D721Med (cell line): ENCODE data around the gene GRIA4.

Source experiments
- DNase-seq: peaks from one replicate; pipeline ENCODE4 v3.0.0; 2011; ENCODE audit warnings: low spot score; ENCODE audit not compliant: insufficient read length
- FAIRE-seq: peaks from 2 replicates; lab custom pipeline; 2011; peaks lifted over from hg19 to GRCh38; lab: Jason Lieb, UNC
- TF ChIP-seq, protein P1 (sequence below): IDR thresholded peaks from 2 replicates; pipeline ENCODE4 v1.5.1; 2012; ENCODE audit warnings: mild to moderate bottlenecking, control low read depth; ENCODE audit not compliant: insufficient read depth; ENCODE audit errors: missing control alignments

Gene GRIA4

DNA sequence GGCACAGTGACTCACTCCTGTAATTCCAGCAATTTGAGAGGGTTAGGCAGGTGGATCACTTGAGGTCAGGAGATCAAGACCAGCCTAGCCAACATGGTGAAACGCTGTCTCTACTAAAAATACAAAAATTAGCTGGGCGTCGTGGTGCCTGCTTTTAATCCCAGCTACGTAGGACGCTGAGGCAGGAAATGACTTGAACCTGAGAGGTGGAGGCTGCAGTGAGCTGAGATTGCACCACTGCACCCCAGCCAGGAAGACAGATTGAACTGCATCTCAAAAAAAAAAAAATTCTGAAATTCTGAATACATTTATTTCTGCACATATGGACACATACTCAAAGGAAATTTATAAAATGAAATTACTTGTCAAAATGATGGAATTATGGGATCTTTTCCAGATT lies 103.2 kb downstream of the GRIA4 start:
- TF ChIP-seq, protein P1, sequence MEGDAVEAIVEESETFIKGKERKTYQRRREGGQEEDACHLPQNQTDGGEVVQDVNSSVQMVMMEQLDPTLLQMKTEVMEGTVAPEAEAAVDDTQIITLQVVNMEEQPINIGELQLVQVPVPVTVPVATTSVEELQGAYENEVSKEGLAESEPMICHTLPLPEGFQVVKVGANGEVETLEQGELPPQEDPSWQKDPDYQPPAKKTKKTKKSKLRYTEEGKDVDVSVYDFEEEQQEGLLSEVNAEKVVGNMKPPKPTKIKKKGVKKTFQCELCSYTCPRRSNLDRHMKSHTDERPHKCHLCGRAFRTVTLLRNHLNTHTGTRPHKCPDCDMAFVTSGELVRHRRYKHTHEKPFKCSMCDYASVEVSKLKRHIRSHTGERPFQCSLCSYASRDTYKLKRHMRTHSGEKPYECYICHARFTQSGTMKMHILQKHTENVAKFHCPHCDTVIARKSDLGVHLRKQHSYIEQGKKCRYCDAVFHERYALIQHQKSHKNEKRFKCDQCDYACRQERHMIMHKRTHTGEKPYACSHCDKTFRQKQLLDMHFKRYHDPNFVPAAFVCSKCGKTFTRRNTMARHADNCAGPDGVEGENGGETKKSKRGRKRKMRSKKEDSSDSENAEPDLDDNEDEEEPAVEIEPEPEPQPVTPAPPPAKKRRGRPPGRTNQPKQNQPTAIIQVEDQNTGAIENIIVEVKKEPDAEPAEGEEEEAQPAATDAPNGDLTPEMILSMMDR: no peak
- DNase-seq (no peak), FAIRE-seq (no peak)

DNA sequence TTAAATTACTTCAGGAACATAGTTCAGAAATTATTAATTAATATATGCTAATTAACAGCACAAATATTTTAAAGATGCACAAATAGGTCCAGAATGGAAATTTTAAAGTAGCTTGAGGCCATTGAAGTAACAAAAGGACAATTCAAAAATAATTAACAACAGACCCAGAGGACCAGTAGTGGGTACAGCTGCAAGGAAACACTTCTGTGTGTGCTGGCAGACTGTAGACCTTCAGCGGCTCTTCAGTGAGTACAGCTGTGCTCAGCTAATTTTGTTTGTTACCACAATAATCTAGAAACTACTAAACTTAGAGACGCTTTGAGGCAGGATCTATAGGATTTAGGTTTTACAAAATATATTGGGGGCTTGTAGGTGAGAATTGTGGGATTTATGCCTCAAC lies 103.8 kb downstream of the GRIA4 start:
- no peak for DNase-seq
- TF ChIP-seq, protein P1: no peak
- FAIRE-seq: no peak

DNA sequence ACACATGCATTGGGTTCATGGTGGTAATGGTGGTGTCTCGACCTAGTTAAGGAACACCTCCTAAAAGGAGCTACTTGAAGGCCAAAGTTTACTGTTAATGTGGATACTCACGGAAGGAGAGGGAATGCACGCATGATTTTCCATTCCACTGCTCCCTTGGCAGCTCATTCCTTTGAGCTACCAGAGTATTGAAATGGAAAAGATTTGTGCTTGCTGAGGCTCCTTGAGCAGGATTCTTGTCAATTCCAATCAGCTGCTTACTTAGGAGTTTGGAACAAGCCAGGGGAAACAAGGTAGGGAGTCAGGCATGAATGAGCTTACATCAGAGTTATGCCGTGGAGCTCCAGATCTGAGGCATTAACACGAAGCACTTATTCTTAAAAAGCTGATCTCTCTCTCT lies 108.8 kb downstream of the GRIA4 start:
- TF ChIP-seq, protein P1: no peak
- FAIRE-seq (no peak), DNase-seq (no peak)

DNA sequence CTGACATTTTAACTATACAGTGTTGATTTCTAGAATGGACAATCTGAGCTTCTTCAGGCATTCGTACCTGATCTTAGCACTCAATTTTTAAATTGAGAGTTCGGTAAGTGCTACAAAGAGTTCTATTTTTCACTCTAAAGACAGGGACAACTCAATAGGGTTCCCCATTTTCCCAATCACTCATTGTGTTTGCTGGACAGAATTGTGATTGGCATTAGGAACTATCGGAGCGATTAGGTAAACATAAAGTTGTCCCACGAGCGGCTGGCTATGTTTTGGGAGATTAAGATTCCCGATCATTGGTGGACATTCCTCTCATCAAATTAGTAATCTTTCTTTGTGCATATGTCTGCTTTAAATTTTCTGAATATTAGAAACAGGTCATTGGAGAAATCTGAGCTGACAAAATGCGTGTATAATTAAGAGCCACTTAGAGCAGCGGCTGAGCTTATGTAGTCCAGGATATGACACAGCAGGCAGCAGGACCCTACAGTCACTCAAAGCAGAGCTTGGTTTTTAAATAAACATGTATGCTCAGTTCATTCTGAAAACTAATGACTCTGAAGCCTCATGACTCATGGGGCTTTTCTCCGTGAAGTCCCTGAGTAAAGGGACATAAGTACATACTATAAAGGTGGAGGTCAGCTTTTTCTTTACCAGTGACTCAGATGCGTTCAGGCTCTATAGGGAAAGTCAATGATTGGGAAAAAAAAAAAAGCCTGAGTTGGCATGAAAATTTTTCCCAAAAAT lies 109.4 kb downstream of the GRIA4 start:
- TF ChIP-seq, protein P1: no peak
- DNase-seq (no peak), FAIRE-seq (no peak)

DNA sequence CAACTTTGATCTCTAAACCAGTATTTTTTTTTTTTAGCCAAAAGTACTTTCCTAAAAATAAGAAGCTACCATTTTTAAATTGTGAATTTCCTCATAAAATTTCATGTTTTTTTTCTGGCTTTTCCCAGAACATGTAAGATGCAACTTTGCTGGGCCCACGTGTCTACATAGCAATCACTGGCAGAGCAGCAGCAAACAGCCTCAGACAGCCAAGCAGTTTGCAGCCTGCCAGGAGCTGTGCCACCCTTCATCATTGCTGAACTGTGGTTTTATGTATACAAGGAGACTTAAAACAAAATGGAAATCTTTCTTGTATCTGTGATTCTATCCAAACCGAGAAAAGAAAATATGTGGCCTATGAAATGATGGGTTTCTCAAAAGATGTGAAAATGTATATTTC lies 110.2 kb downstream of the GRIA4 start:
- no peak for FAIRE-seq
- TF ChIP-seq, protein P1: no peak

DNA sequence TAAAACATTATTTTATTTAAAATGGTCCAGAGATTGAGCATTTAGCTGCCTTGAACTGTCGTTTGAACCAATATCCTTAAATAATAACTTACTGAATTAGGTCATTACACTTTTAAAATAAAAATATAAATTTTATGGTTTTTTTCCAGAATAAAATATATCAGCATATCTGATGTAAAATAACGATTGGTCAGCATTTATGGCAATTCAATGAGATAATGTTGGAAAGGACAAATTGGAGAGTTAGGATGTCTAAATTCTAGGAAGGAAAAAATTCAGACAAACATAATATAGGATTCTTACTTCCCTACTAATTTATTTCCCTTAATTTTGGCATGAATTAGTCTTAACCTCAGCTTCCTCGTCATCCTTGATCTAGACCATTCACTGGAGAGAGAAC lies 113.4 kb downstream of the GRIA4 start:
- DNase-seq (no peak), FAIRE-seq (no peak)
- TF ChIP-seq, protein P1: no peak

More for the DNA sequence above, 110.2 kb downstream of the GRIA4 start:
- no peak for DNase-seq

DNA sequence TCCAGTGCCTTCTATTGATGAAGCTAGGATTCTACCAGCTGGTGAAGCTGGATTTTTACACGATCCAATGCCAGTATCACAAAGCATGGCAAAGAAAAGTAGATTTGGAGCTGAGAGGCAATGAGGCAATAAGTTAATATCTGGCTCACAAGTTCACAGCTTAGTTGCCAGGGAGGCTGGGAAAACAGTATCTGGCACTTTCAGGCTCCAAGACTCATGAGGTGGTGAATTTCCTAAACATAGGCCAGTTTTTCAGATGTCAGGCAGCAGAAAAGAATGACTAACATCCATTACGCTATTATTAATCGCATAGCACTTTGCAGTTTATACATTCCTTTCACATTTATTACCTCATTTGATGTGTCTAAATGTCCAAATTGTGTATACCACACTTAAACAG lies 122.7 kb downstream of the GRIA4 start:
- no peak for DNase-seq
- no peak for FAIRE-seq
- TF ChIP-seq, protein P1: no peak
